Mammary epithelial cell (primary cell): ENCODE results near the gene LYL1.

Experiments
- EZH2 ChIP-seq: IDR thresholded peaks from 2 replicates; pipeline ENCODE4 v1.6.1; 2012; ENCODE audit warnings: low read length, inconsistent platforms, borderline replicate concordance
- TF ChIP-seq, protein P1 (sequence below), 2 donors: IDR thresholded peaks in 1 of 2; conservative IDR thresholded peaks in 1 of 2; 2 replicates each; pipeline ENCODE4 v1.5.1; 2011 to 2012; ENCODE audit warnings: inconsistent platforms in 2 of 2, low read length in 2 of 2, mild to moderate bottlenecking in 2 of 2, control low read depth in 1 of 2, low read depth in 1 of 2; ENCODE audit not compliant: insufficient read depth in 1 of 2; ENCODE audit errors: extremely low read depth in 1 of 2

DNA sequence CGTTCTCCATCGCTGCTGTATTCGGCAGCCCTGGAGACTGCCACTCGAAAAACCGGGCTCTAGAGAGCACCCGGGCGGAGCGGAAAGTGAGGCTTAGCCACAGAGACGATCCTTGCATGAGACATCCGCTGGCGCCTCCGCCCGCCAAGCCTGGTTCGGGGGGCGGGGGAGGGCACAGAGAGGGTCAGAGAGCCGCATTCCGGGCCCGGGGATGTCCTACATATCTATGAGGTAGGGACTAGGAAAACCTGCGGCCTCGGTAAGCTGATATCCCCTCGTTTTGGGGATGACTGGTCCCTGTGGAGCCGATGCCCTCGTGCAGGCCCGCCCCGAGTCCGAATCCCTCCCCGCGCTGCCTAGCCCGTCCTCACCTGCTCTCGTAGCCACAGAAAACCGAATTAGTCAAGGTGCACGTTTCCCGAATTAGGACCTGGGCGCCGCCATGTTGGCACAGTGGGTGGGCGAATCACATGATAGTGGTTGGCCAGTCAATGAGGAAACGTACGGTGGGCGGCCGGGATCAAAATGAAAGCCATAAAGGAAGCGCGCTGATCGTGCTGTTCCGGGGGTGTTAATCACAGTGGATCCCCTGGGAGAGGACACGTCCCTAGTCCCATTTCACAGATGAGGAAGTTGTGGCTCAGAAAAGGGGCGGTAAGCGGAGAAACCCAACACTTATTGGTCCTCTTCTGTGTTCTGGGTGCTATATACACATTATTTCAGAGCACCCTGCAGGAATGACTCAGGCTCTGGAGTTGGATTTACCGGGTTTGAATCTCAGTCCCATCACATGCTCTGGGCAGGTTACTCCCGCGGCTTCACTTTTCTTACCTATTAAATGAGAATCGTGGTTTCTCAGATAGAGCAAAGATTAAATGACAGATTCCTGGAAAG is 13.9 kb upstream of the LYL1 start, which contains the start of gene TRMT1:
- TF ChIP-seq, protein P1, sequence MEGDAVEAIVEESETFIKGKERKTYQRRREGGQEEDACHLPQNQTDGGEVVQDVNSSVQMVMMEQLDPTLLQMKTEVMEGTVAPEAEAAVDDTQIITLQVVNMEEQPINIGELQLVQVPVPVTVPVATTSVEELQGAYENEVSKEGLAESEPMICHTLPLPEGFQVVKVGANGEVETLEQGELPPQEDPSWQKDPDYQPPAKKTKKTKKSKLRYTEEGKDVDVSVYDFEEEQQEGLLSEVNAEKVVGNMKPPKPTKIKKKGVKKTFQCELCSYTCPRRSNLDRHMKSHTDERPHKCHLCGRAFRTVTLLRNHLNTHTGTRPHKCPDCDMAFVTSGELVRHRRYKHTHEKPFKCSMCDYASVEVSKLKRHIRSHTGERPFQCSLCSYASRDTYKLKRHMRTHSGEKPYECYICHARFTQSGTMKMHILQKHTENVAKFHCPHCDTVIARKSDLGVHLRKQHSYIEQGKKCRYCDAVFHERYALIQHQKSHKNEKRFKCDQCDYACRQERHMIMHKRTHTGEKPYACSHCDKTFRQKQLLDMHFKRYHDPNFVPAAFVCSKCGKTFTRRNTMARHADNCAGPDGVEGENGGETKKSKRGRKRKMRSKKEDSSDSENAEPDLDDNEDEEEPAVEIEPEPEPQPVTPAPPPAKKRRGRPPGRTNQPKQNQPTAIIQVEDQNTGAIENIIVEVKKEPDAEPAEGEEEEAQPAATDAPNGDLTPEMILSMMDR (conservative IDR thresholded peaks at IDR 0.05 in 1 of 2, IDR thresholded peaks at IDR 0.05 in 1 of 2; ENCODE audit: extremely low read depth in 1 of 2, insufficient read depth in 1 of 2, low read depth in 1 of 2, low read length in 2 of 2): no peak
- no peak for TF ChIP-seq EZH2
